Measurements from ENCODE around the gene RMI2.

- TF ChIP-seq CTCF (IDR thresholded peaks at IDR 0.05; ENCODE audit: insufficient read depth, low read length) (no peak), POLR2AphosphoS5 (IDR thresholded peaks at IDR 0.05; ENCODE audit: low read depth) (no peak), REST (IDR thresholded peaks at IDR 0.05; ENCODE audit: insufficient replicate concordance, low read depth) (no peak), GABPA (IDR thresholded peaks at IDR 0.05; ENCODE audit: low read depth) (no peak), SPI1 (IDR thresholded peaks at IDR 0.05; ENCODE audit: borderline replicate concordance, low read depth) (no peak)
These were observed 19.0 kb upstream of the RMI2 start for GRCh38 chr16:11326084-11326736.

Measured in HL-60 (cell line).